GM19372 (cell line): Measurements from ENCODE around the gene CADPS2.

Source experiments
- ATAC-seq: cut with Tn5 transposase; IDR thresholded peaks from one replicate; pipeline ENCODE4 v1.9.1; 2021; ENCODE audit warnings: mild to moderate bottlenecking, low read depth, moderate library complexity; ENCODE audit not compliant: unreplicated experiment

CADPS2 gene

GRCh38 chr7:122412883-122413282 lies 473.4 kb downstream of the CADPS2 start:
- ATAC-seq = no peak

GRCh38 chr7:122412441-122412840 lies 473.8 kb downstream of the CADPS2 start:
- no peak for ATAC-seq

GRCh38 chr7:122407195-122407594 lies 479.1 kb downstream of the CADPS2 start:
- ATAC-seq = no peak

- no peak for ATAC-seq
Observed at GRCh38 chr7:122403113-122403512, 483.1 kb downstream of the CADPS2 start.

GRCh38 chr7:122402235-122402634 lies 484.0 kb downstream of the CADPS2 start:
- ATAC-seq = no peak

- ATAC-seq = no peak
Observed at GRCh38 chr7:122397381-122397780, 488.9 kb downstream of the CADPS2 start.

GRCh38 chr7:122394512-122394911 lies 491.7 kb downstream of the CADPS2 start:
- no peak for ATAC-seq

- ATAC-seq = no peak
Observed at GRCh38 chr7:122384528-122384927, 501.7 kb downstream of the CADPS2 start.

GRCh38 chr7:122383934-122384333 lies 502.3 kb downstream of the CADPS2 start:
- ATAC-seq = peak; percentile 83

- ATAC-seq = no peak
Observed at GRCh38 chr7:122380992-122381391, 505.3 kb downstream of the CADPS2 start.

- no peak for ATAC-seq
Observed at GRCh38 chr7:122379491-122379890, 506.8 kb downstream of the CADPS2 start.

GRCh38 chr7:122369756-122370155 lies 516.5 kb downstream of the CADPS2 start:
- no peak for ATAC-seq

- no peak for ATAC-seq
Observed at GRCh38 chr7:122364761-122365280, 521.4 kb downstream of the CADPS2 start.

- no peak for ATAC-seq
Observed at GRCh38 chr7:122363144-122363543, 523.1 kb downstream of the CADPS2 start.

GRCh38 chr7:122362473-122362872 lies 523.8 kb downstream of the CADPS2 start:
- no peak for ATAC-seq

GRCh38 chr7:122354656-122355055 lies 531.6 kb downstream of the CADPS2 start:
- no peak for ATAC-seq

- ATAC-seq = no peak
Observed at GRCh38 chr7:122352454-122352853, 533.8 kb downstream of the CADPS2 start.

GRCh38 chr7:122350701-122351100 lies 535.6 kb downstream of the CADPS2 start:
- ATAC-seq = no peak

GRCh38 chr7:122344303-122344620 lies 542.0 kb downstream of the CADPS2 start:
- ATAC-seq = no peak

GRCh38 chr7:122343601-122344302 lies 542.5 kb downstream of the CADPS2 start:
- no peak for ATAC-seq

- ATAC-seq = no peak
Observed at GRCh38 chr7:122340427-122340826, 545.8 kb downstream of the CADPS2 start.

- ATAC-seq = no peak
Observed at GRCh38 chr7:122339145-122339904, 546.9 kb downstream of the CADPS2 start.
